Central memory CD8-positive, alpha-beta T cell (primary cell): ENCODE data around the gene ODF2.

ENCODE experiments used
- ATAC-seq: fragments of 150-1000 bp; cut with Tn5 transposase; replicated peaks from 2 replicates; pipeline ENCODE4 v1.10.0; 2022; ENCODE audit warnings: mild to moderate bottlenecking, moderate FRiP score, moderate number of reproducible peaks; ENCODE audit not compliant: poor library complexity, severe bottlenecking; ENCODE audit errors: extremely low read depth
- DNase-seq, 2 donors: peaks; one replicate each; pipeline ENCODE4 v3.0.0; 2021; ENCODE audit warnings: low spot score in 2 of 2
- H3K27ac Mint-ChIP-seq: one replicate; pipeline ENCODE4 v1.8.0; 2022; ENCODE audit warnings: low read depth, mild to moderate bottlenecking, moderate library complexity, mixed read lengths
- H3K27me3 Mint-ChIP-seq: one replicate; pipeline ENCODE4 v1.8.0; 2022; ENCODE audit warnings: mixed read lengths
- H3K36me3 Mint-ChIP-seq: one replicate; pipeline ENCODE4 v1.8.0; 2022; ENCODE audit warnings: mild to moderate bottlenecking, moderate library complexity, mixed read lengths; ENCODE audit not compliant: insufficient read depth
- H3K4me1 Mint-ChIP-seq: one replicate; pipeline ENCODE4 v1.8.0; 2022; ENCODE audit warnings: mixed read lengths
- H3K4me3 Mint-ChIP-seq: one replicate; pipeline ENCODE4 v1.8.0; 2022; ENCODE audit warnings: mild to moderate bottlenecking, moderate library complexity, mixed read lengths
- H3K9me3 Mint-ChIP-seq: one replicate; pipeline ENCODE4 v1.8.0; 2022; ENCODE audit warnings: mixed read lengths

The ODF2 gene

DNA sequence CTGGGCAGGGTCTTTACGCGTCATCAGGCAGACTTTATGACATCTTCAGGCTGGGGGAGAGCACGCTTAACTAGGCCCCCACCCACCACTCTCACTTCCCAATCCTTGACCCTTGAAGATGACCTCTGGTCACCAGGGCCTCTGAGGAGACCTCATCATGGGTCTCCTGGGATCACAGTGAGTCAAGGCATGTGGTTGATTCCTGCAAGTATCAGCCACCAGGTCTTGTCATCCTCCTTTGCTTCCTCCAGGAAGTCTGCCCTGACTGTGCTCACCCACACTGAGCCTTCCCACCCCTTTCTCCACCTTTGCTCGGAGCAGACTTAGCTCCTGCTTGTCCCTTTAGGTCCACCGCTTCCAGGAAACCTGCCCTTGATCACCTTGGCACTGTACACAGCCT lies 17.3 kb downstream of the ODF2 start:
- no peak for ATAC-seq
- Mint-ChIP-seq H3K9me3 (no peaks in the 10 kb centered on the region), H3K4me3 (no peak overlapping the region), H3K4me1 (no peaks in the 10 kb centered on the region), H3K27ac (peak overlapping the region; percentile 55), H3K27me3 (no peaks in the 10 kb centered on the region), H3K36me3 (peaks cover 25% of the 10 kb centered on the region)
- DNase-seq, result no peak

DNA sequence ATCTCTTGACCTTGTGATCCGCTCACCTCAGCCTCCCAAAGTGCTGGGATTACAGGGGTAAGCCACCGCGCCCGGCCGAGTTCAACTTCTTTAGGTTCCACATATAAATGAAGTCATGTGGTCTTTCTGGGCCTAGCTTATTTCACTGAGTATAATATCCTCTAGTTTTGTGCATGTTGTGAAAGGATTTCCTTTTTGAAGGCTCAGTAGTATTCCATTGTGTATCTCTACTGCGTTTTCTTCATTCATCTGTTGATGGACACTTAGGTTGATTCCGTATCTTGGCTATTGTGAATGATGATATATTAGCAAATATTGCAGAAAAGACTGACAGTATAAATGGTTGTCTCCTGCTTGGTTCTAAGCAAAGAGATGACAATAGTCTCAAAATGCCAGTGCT lies 20.1 kb downstream of the ODF2 start:
- H3K9me3 Mint-ChIP-seq, result no peaks in the 10 kb centered on the region
- no peaks in the 10 kb centered on the region for H3K27me3 Mint-ChIP-seq
- no peak for ATAC-seq
- H3K36me3 Mint-ChIP-seq, result peaks cover 24% of the 10 kb centered on the region
- peaks cover 7% of the 10 kb centered on the region for H3K4me1 Mint-ChIP-seq
- no peak overlapping the region for H3K27ac Mint-ChIP-seq
- no peak for DNase-seq
- H3K4me3 Mint-ChIP-seq, result no peak overlapping the region

DNA sequence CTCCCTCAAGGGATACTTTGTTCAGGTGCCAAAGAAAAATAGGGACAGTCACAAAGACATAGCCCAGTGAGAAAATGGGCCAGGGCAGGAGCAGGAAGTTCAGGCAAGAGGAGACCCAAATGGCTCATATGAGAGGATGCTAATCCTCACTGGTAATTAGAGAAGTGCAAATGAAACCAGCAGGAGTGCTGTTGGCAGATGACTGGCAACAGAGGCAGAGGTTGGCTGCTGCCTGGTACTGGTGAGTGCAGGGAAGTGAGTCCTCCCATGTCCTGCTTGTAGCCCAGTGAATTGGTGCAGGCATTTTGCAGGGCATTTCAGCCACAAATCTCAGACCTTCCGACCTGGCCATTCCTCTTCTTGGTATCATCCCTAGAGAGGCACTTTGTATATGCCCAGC lies 23.5 kb downstream of the ODF2 start:
- Mint-ChIP-seq H3K4me3 (no peak overlapping the region), H3K27me3 (no peaks in the 10 kb centered on the region), H3K9me3 (no peaks in the 10 kb centered on the region), H3K27ac (peak overlapping the region; percentile 13), H3K36me3 (peaks cover 33% of the 10 kb centered on the region), H3K4me1 (peaks cover 7% of the 10 kb centered on the region)
- DNase-seq (no peak), ATAC-seq (no peak)

DNA sequence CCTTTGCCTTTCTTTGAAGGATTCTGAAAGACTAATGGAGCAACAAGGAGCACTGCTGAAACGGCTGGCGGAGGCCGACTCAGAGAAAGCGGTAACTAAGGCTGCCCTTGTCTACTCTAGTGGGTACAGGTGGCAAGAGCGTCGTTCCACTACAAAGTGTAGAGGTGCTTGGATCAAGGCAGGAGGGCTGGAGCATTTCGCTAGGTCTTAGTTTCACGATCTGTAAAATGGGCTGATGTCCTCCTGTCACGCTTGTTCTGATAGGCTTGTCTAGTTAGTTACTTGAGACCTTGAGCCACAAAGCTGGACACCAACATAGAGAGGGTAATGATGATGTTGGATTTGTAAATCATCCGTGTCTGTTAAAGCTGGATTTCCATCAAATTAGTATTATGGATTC lies 25.8 kb downstream of the ODF2 start:
- DNase-seq (no peak), ATAC-seq (no peak)
- peaks cover 32% of the 10 kb centered on the region for H3K36me3 Mint-ChIP-seq
- H3K4me3 Mint-ChIP-seq, result no peak overlapping the region
- H3K4me1 Mint-ChIP-seq, result peaks cover 7% of the 10 kb centered on the region
- H3K27ac Mint-ChIP-seq, result no peak overlapping the region
- no peaks in the 10 kb centered on the region for H3K9me3 Mint-ChIP-seq
- no peaks in the 10 kb centered on the region for H3K27me3 Mint-ChIP-seq

DNA sequence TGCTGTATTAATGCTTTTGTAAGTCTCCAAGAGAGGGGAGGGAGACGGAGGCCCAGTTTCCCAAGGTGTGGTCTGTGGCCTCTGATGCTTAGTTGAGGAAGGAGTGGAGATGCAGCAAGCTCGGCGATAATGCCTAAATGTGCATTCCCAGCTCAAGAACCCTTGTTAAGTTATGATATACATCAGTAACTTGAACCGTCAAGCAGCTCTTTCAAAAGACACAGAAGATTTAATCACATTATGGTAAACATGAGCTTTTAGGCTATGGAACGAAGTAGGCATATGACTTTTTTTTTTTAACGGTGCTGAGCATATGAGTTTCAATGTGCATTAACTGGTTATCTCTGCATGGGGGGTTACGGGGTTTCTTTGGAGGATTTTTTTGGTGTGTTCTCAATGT lies 26.4 kb downstream of the ODF2 start:
- Mint-ChIP-seq H3K4me1 (peaks cover 7% of the 10 kb centered on the region), H3K27me3 (no peaks in the 10 kb centered on the region), H3K36me3 (peaks cover 35% of the 10 kb centered on the region), H3K9me3 (no peaks in the 10 kb centered on the region), H3K27ac (no peak overlapping the region), H3K4me3 (no peak overlapping the region)
- no peak for ATAC-seq
- no peak for DNase-seq

DNA sequence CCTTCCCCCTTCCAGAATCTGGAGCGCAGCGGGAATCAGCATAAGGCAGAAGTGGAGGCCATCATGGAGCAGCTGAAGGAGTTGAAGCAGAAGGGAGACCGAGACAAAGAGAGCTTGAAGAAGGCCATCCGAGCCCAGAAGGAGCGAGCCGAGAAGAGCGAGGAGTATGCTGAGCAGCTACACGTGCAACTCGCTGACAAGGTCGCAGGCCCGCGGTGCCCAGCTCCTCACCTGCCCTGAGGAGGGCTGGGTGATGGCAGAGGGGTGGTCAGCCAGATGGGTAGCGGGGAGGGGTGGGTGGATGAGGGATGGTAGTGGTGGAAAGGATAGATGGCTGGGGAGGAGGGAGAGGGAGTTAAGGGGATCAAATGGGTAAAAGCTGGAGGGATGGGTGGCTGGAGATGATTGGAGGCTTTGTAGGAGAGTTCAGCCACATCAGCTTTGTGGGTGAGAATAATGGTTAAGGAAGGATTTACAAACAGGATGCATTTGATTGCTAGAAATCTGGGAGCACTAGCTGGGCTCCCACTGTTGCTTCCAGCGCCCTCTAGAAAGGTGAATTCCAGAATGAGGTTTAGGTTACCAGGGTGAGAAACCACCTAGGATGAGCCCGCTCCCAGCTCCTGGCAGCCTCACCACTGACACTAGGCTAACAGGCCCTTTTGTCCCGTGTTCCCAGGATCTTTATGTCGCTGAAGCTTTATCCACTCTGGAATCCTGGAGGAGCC lies 29.0 kb downstream of the ODF2 start:
- ATAC-seq, result no peak
- no peak overlapping the region for H3K27ac Mint-ChIP-seq
- no peaks in the 10 kb centered on the region for H3K9me3 Mint-ChIP-seq
- H3K36me3 Mint-ChIP-seq, result peaks cover 38% of the 10 kb centered on the region
- no peak overlapping the region for H3K4me3 Mint-ChIP-seq
- H3K4me1 Mint-ChIP-seq, result no peaks in the 10 kb centered on the region
- DNase-seq, result no peak
- H3K27me3 Mint-ChIP-seq, result no peaks in the 10 kb centered on the region

DNA sequence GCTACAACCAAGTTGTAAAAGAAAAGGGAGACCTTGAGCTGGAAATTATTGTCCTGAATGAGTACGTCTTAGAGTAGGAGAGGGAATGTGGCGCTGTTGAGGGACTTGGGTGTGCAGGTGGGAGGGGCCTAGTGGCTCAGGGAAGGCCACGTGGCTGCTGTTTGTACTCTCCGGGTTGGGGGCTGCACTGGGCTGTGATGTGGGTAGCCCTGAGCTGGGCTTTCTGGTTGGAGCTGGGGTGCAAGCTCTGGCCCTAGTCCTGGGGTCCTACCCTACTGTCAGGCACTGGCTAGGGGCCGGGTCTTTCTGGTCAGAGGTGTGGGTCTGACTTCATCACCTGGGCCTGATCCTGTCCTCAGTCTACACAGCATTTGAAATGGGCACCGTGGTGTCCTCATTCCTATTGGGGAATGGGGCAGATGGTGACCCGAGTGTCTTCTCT lies 29.6 kb downstream of the ODF2 start:
- DNase-seq (no peak), ATAC-seq (no peak)
- Mint-ChIP-seq H3K4me1 (no peaks in the 10 kb centered on the region), H3K4me3 (no peak overlapping the region), H3K9me3 (no peaks in the 10 kb centered on the region), H3K27ac (no peak overlapping the region), H3K36me3 (peaks cover 41% of the 10 kb centered on the region), H3K27me3 (no peaks in the 10 kb centered on the region)

DNA sequence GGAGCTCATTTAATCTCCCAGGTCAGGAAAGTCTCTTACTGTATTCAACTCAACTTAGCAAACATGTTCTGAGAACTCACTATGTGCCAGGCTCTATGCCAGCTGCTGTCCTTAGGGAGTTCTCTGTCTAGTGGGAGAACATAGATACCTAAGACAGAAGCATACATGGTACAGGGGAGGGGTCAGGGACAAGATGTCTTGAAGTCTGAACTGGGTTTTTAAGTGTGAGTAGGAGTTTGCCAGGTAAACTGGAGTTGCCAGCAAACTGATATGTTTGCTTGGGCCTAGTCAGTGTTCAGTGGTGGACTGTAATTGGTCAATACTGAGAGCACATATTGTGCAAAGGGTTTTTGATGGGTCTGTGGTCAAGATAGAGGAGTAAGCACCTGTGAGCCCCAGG lies 30.4 kb downstream of the ODF2 start:
- DNase-seq, result no peak
- ATAC-seq, result no peak
- H3K4me3 Mint-ChIP-seq, result no peak overlapping the region
- no peaks in the 10 kb centered on the region for H3K27me3 Mint-ChIP-seq
- H3K36me3 Mint-ChIP-seq, result peaks cover 38% of the 10 kb centered on the region
- H3K9me3 Mint-ChIP-seq, result no peaks in the 10 kb centered on the region
- H3K27ac Mint-ChIP-seq, result no peak overlapping the region
- no peaks in the 10 kb centered on the region for H3K4me1 Mint-ChIP-seq

DNA sequence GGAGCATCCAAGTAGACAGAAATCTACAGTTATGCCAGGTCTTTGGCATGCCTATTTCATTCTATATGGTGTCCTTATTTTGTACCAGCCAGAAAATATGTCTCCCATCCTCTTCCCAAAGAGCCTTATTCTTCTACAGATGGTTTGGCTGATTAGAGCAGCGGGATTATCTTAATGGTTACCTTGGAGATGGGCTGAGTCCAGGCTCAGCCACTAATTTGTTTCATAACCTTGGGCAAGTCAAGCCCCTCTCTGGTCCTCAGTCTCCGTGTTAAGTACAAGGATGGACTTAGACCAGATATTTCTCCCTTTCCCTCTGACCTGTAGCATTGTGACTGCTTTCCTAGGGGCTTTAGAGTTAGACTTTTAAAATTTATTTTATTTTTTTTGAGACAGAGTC lies 37.6 kb downstream of the ODF2 start:
- no peaks in the 10 kb centered on the region for H3K9me3 Mint-ChIP-seq
- no peak overlapping the region for H3K27ac Mint-ChIP-seq
- ATAC-seq (no peak), DNase-seq (no peak)
- no peak overlapping the region for H3K4me3 Mint-ChIP-seq
- peaks cover 25% of the 10 kb centered on the region for H3K36me3 Mint-ChIP-seq
- H3K27me3 Mint-ChIP-seq, result no peaks in the 10 kb centered on the region
- H3K4me1 Mint-ChIP-seq, result no peaks in the 10 kb centered on the region

DNA sequence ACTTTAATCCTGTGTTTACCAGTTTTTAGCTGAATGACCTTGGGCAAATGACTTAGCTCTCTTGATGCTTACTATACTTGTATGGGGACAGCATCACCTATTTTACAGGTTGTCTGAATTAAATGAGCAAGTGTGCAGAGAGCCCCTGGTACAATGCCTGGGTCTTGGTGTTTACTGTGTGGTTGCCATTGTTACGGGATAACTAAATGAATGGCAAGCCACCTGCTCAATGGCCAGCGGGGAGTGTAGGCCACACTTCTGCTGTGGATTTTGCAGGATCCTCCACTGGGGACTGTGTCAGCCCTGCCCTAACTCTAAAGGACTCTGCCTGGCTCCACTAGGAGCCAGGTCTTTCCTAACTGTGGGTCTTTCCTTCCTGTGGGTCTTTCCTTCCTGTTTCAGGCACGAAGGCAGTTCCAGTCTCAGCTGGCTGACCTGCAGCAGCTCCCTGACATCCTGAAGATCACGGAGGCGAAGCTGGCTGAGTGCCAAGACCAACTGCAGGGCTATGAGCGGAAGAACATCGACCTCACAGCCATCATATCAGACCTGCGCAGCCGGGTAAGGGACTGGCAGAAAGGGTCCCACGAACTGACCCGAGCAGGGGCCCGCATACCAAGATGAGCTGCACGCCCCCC lies 38.4 kb downstream of the ODF2 start:
- DNase-seq (no peak), ATAC-seq (no peak)
- no peaks in the 10 kb centered on the region for H3K9me3 Mint-ChIP-seq
- no peaks in the 10 kb centered on the region for H3K4me1 Mint-ChIP-seq
- peak overlapping the region; percentile 35 for H3K27ac Mint-ChIP-seq
- H3K4me3 Mint-ChIP-seq, result no peak overlapping the region
- H3K36me3 Mint-ChIP-seq, result peaks cover 25% of the 10 kb centered on the region
- no peaks in the 10 kb centered on the region for H3K27me3 Mint-ChIP-seq

DNA sequence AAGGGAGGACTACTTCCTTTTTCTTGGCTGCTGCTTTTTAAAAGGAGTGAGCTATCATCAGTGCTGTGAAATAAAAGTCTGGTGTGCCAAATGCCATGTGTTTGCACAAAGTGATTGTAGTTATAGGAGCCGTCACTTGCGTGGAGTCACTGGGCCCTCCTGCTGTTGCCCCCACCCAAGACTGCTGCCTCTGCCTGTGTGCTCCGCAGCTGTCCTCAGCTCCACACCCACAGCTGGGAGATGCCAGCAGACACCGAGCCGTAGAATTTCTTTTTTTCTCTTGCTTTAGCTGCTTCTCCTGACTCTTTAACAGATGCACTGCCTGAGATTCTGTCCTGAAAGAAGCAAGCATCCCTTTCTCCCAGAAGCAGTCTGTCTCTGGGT lies 38.9 kb downstream of the ODF2 start:
- Mint-ChIP-seq H3K4me3 (no peak overlapping the region), H3K27me3 (no peaks in the 10 kb centered on the region), H3K9me3 (no peaks in the 10 kb centered on the region), H3K4me1 (no peaks in the 10 kb centered on the region), H3K27ac (peak overlapping the region; percentile 35), H3K36me3 (peaks cover 25% of the 10 kb centered on the region)
- no peak for ATAC-seq
- DNase-seq, result no peak

DNA sequence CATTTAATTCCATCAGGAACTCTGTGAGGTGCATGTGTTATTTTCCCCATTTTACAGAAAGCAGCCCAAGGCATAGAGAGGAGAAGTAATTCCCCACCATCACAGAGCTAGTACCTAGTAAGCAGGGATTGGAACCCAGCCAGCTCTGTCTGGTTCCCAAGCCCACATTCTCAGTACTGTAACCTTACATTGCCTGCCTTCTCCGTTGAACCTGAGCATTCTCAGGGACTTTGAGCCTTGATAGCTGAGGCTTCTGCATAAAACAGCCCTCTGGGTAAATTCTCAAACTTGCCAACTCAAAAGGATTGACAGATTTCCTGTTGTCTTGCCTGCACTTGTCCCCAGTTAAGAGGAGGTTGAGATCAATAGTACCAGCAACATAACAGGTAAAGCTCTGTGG lies 39.5 kb downstream of the ODF2 start:
- ATAC-seq (no peak), DNase-seq (no peak)
- H3K4me3 Mint-ChIP-seq, result no peak overlapping the region
- peaks cover 26% of the 10 kb centered on the region for H3K36me3 Mint-ChIP-seq
- no peaks in the 10 kb centered on the region for H3K4me1 Mint-ChIP-seq
- H3K27ac Mint-ChIP-seq, result no peak overlapping the region
- H3K9me3 Mint-ChIP-seq, result no peaks in the 10 kb centered on the region
- H3K27me3 Mint-ChIP-seq, result no peaks in the 10 kb centered on the region

DNA sequence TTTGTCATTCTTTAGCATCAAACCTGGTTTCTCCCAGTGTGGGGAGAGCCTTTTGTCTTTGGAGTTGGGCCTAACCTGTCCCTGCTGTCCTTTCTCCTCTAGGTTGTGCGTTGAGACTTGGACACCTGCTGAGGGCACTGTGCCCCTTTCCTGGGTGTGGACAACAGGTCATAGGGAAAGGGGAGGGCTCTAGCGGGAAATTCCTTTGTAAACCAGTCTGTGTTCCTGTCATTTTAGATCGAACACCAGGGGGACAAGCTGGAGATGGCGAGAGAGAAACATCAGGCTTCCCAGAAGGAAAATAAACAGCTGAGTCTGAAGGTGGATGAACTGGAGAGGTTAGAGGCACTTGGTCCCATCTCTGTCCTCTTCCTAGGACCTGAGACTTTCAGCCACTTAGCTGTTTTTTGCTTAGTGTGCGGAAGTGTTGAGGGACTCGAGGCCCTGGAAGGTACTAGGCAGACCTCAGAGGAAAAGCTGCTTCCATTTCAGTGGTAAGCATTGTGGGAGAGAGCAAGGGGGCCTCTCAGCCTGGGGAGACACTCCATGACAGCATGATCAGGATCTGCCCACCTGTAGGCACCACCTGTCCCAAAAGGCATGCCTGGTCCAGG lies 40.1 kb downstream of the ODF2 start:
- DNase-seq (no peak), ATAC-seq (no peak)
- Mint-ChIP-seq H3K27ac (no peak overlapping the region), H3K4me1 (no peaks in the 10 kb centered on the region), H3K36me3 (peaks cover 30% of the 10 kb centered on the region), H3K9me3 (no peaks in the 10 kb centered on the region), H3K4me3 (no peak overlapping the region), H3K27me3 (no peaks in the 10 kb centered on the region)
